ENCODE results near the gene CFAP157.
A peak's percentile ranks its signal among the peaks of the same experiment; 100 is the strongest.

CFAP157 gene

DNA sequence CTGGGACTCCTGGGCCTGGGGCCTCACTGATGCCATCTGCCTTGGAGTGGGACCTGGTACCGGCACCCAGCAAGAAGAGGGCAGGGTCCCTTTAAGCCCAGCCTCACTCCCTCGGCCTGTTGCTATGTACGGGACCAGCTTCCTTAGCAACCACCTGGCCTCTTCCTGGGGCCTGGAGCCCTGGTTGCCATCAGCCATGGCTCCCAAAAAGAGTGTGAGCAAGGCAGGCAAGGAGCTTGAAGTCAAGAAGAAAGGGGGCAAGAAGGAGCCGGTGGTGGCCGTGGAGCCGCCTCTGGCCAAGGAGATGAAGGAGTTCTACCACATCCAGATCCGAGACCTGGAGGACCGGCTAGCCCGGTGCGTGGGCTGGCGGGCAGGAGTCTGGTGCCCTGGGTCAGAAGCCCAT is at the start of gene CFAP157:
TSS of gene CFAP157 (plus strand) at position 153 of the 406 bp plus-strand sequence. CDS start at position 197, 44 bp downstream.
- no peak for DNase-seq (ENCODE audit: low read depth)
- H3K4me3 ChIP-seq (ENCODE audit: low read length): no peak within 1 kb of the TSS
- TF ChIP-seq, protein P1, sequence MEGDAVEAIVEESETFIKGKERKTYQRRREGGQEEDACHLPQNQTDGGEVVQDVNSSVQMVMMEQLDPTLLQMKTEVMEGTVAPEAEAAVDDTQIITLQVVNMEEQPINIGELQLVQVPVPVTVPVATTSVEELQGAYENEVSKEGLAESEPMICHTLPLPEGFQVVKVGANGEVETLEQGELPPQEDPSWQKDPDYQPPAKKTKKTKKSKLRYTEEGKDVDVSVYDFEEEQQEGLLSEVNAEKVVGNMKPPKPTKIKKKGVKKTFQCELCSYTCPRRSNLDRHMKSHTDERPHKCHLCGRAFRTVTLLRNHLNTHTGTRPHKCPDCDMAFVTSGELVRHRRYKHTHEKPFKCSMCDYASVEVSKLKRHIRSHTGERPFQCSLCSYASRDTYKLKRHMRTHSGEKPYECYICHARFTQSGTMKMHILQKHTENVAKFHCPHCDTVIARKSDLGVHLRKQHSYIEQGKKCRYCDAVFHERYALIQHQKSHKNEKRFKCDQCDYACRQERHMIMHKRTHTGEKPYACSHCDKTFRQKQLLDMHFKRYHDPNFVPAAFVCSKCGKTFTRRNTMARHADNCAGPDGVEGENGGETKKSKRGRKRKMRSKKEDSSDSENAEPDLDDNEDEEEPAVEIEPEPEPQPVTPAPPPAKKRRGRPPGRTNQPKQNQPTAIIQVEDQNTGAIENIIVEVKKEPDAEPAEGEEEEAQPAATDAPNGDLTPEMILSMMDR (conservative IDR thresholded peaks at IDR 0.05; ENCODE audit: low read length): no peak

DNA sequence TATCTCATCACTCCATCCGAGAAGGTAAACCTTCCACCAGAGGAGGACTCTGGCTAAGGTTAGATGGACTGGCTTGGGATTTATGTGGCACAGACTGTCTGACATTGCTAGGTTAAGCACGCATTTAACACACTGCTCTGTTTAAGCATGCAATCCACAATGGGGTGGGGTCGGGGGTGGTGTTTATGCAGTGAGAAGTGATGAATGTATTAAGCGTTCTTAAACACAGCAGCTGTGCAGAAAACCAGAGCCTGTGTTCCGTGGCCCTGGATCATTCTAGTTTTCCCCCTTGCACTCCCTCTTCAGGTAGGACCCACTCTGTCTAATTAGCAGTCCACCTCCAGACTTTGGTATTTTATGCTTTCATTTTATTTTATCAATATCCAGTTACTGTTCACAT is 48.4 kb upstream of the CFAP157 start:
- H3K4me3 ChIP-seq (ENCODE audit: low read length): no peak overlapping the region
- TF ChIP-seq, protein P1 (conservative IDR thresholded peaks at IDR 0.05; ENCODE audit: low read length): no peak
- no peak for DNase-seq (ENCODE audit: low read depth)

DNA sequence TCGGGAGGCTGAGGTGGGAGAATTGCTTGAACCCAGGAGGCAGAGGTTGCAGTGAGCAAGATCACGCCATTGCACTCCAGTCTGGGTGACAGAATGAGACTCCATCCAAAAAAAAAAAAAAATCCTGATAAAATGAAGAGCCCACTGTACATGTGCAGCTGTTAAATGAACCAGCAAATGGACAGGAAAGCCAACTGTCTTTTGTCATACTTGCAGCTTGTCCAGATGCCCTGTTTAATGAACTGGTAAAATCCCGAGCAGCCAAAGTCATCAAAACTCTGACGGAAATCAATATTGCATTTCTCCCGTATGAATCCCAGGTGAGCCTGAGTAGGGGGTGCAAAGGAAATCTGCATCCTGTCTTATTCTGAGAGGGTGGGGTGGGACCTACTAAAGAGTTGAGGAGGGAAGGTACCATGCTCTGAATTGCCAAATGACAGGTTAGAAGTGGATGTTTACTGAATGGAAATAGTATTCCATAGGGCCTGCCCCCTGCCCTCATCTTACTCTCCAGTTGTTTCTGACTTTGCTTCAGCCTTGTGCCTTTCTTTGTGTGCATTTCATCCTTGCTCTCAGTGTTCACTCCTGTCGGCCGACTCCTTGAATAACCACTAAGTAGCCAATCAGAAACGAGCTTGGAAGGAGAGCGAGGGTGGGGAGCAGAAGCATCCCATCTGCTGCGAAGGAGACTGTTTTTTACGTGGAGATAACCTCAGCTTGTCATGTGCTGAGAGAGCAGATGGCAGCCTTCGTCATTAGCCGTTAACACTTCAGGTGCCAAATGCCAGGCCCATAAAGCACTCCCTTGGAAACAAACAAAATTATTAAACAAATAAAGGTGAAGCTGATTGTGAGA is 45.7 kb upstream of the CFAP157 start:
- TF ChIP-seq, protein P1 (conservative IDR thresholded peaks at IDR 0.05; ENCODE audit: low read length): no peak
- H3K4me3 ChIP-seq (ENCODE audit: low read length): no peak overlapping the region
- DNase-seq (ENCODE audit: low read depth): no peak

DNA sequence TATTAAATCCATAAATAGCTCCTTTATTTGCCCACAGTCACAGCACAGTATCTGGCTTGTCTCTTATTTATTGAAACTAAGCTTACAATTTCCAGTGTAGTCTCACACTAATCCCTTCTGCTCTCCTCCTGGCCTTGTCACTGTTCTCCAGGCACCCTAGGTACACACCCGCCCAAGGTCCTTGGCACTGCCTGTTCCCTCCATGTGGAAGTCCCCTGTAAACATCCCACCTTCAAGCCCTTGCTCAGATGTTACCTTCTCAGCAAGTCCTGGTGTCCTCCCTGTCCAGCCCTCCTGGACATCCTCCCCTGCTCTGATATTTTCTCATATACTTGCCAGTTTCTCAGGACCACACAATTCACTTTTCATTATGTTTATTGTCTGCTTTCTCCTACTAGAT is 44.2 kb upstream of the CFAP157 start:
- no peak overlapping the region for H3K4me3 ChIP-seq (ENCODE audit: low read length)
- no peak for DNase-seq (ENCODE audit: low read depth)
- TF ChIP-seq, protein P1 (conservative IDR thresholded peaks at IDR 0.05; ENCODE audit: low read length): no peak

DNA sequence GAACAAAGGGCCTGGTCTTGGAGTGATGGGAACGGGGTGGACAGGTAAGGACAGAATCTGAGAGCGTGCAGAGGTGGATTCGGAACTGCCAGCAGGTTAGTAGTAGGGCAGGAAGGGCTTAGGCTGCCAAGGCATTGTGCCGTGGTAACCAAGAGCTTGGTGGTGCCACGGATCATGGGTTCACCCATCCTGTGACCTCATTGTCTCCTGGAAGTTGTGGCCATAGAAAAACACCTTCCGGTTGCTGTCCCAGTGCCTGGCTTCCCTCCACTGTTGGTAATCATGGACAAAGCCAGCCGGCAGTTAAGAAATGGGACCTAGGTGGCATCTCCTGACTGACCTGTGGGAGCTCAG is 42.5 kb upstream of the CFAP157 start:
- no peak for DNase-seq (ENCODE audit: low read depth)
- no peak overlapping the region for H3K4me3 ChIP-seq (ENCODE audit: low read length)
- TF ChIP-seq, protein P1 (conservative IDR thresholded peaks at IDR 0.05; ENCODE audit: low read length): no peak

DNA sequence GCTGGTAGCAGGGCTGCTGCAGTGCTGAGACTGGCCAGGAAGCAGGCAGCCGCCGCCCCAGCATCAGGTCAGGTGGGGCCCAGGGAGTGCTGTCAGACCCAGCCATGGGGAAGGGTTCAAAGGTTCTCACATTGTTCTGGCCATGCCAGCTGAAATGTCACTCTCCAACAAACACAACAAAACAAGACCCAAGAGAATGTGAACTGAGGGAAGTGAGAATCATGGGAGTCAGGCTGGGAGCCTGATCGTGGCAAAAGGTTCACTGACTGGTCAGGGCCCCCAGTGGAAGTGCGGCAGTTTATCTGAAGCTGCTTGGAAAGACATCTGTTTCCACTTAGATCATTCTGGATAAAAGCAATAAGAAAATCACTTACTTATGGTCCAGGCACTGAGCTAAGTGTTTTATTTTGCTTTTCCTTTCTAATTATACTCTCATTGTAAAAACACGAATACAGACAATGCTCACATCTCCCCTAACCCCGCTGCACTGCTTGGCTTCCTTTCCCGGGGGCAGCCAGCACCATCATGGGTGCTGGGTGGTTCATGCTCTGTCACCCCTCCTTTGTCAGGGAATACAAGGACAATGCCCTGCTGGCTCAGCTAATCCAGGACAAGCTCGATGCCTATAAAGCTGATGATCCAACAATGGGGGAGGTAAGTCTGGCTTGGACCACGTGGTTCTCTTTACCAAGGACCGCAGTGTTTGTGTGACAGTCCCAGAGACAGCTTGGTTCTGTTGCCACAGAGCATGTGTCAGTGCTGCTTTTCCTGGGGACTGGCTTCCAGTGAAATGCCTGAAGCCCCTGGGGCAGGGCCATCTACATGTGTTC is 41.9 kb upstream of the CFAP157 start:
- TF ChIP-seq, protein P1 (conservative IDR thresholded peaks at IDR 0.05; ENCODE audit: low read length): no peak
- DNase-seq (ENCODE audit: low read depth): peak; percentile 73
- no peak overlapping the region for H3K4me3 ChIP-seq (ENCODE audit: low read length)

Data from AG10803 (cell line).